ENCODE data around the gene RHBDL1. TPM values are rescaled to one million over a fixed set of nuclear protein-coding genes. Genes with fewer than 3 reads are reported as not detected.

RHBDL1 gene
- polyA plus RNA-seq, 1 donor (not counting 4 experiments of a cell fraction or from before 2014, with no cell fraction given), result 0.71 TPM

- Histone ChIP-seq H3K36me3 (ENCODE audit: control insufficient read depth in 2 of 2, extremely low read depth in 1 of 2, insufficient read depth in 2 of 2, low read length in 2 of 2) (no peaks in the 10 kb centered on the region), H3K4me2 (ENCODE audit: control insufficient read depth, extremely low read depth, insufficient read depth, low read depth, low read length) (no peak overlapping the region), H3K4me3 (ENCODE audit: control insufficient read depth in 2 of 3, extremely low read depth in 1 of 3, insufficient read depth in 2 of 3, low read depth in 1 of 3, low read length in 3 of 3) (no peak overlapping the region), H3K79me2 (ENCODE audit: control insufficient read depth, insufficient read depth, low read length) (no peaks in the 10 kb centered on the region), H3K27ac (ENCODE audit: control insufficient read depth, insufficient read depth, low read length) (no peak overlapping the region), H3K27me3 (ENCODE audit: control insufficient read depth, extremely low read depth, insufficient read depth, low read length) (no peaks in the 10 kb centered on the region), H4K20me1 (ENCODE audit: control insufficient read depth, extremely low read depth, insufficient read depth, low read length) (no peaks in the 10 kb centered on the region), H2AFZ (ENCODE audit: control insufficient read depth, low read length) (no peak overlapping the region), H3K9ac (ENCODE audit: control insufficient read depth, extremely low read depth, insufficient read depth, low read length) (no peak overlapping the region), H3K9me3 (ENCODE audit: control insufficient read depth, low read depth, low read length) (no peaks in the 10 kb centered on the region), H3K4me1 (ENCODE audit: control insufficient read depth, extremely low read depth, insufficient read depth, low read length) (no peaks in the 10 kb centered on the region), H3K9me1 (ENCODE audit: control insufficient read depth, extremely low read depth, insufficient read depth, low read length) (no peaks in the 10 kb centered on the region)
- dilution Hi-C loops (cut with MboI; ENCODE audit: extremely low pct_ligation_motif_present, low sequenced_read_pairs), result no loop called here
- TF ChIP-seq CTCF (optimal IDR thresholded peaks at IDR 0.05 in 1 of 3, IDR thresholded peaks at IDR 0.05 in 1 of 3, conservative IDR thresholded peaks at IDR 0.05 in 1 of 3; ENCODE audit: extremely low read depth in 1 of 3, insufficient read depth in 2 of 3, low read length in 3 of 3) (no peak), EZH2 (IDR thresholded peaks at IDR 0.05; ENCODE audit: low read length) (no peak)
- no peak for DNase-seq (ENCODE audit: low read depth, low spot score)
- no peak for FAIRE-seq
Measured at GRCh38 chr16:661184-661821, 14.2 kb upstream of the RHBDL1 start.

GRCh38 chr16:662095-662494 is 13.4 kb upstream of the RHBDL1 start:
- dilution Hi-C loops (cut with MboI; ENCODE audit: extremely low pct_ligation_motif_present, low sequenced_read_pairs), result no loop called here
- Histone ChIP-seq H3K4me2 (ENCODE audit: control insufficient read depth, extremely low read depth, insufficient read depth, low read depth, low read length) (no peak overlapping the region), H2AFZ (ENCODE audit: control insufficient read depth, low read length) (no peak overlapping the region), H3K9me3 (ENCODE audit: control insufficient read depth, low read depth, low read length) (no peaks in the 10 kb centered on the region), H3K4me1 (ENCODE audit: control insufficient read depth, extremely low read depth, insufficient read depth, low read length) (no peaks in the 10 kb centered on the region), H3K9me1 (ENCODE audit: control insufficient read depth, extremely low read depth, insufficient read depth, low read length) (no peaks in the 10 kb centered on the region), H3K79me2 (ENCODE audit: control insufficient read depth, insufficient read depth, low read length) (no peaks in the 10 kb centered on the region), H3K4me3 (ENCODE audit: control insufficient read depth in 2 of 3, extremely low read depth in 1 of 3, insufficient read depth in 2 of 3, low read depth in 1 of 3, low read length in 3 of 3) (no peak overlapping the region), H4K20me1 (ENCODE audit: control insufficient read depth, extremely low read depth, insufficient read depth, low read length) (no peaks in the 10 kb centered on the region), H3K9ac (ENCODE audit: control insufficient read depth, extremely low read depth, insufficient read depth, low read length) (no peak overlapping the region), H3K27me3 (ENCODE audit: control insufficient read depth, extremely low read depth, insufficient read depth, low read length) (no peaks in the 10 kb centered on the region), H3K36me3 (ENCODE audit: control insufficient read depth in 2 of 2, extremely low read depth in 1 of 2, insufficient read depth in 2 of 2, low read length in 2 of 2) (no peaks in the 10 kb centered on the region), H3K27ac (ENCODE audit: control insufficient read depth, insufficient read depth, low read length) (no peak overlapping the region)
- FAIRE-seq, result no peak
- no peak for DNase-seq (ENCODE audit: low read depth, low spot score)
- no peak for TF ChIP-seq EZH2 (IDR thresholded peaks at IDR 0.05; ENCODE audit: low read length)
- TF ChIP-seq CTCF (optimal IDR thresholded peaks at IDR 0.05 in 1 of 3, IDR thresholded peaks at IDR 0.05 in 1 of 3, conservative IDR thresholded peaks at IDR 0.05 in 1 of 3; ENCODE audit: extremely low read depth in 1 of 3, insufficient read depth in 2 of 3, low read length in 3 of 3), result no peak
